Measurements from ENCODE around the gene CCDC170.

- TF ChIP-seq EZH2 (IDR thresholded peaks at IDR 0.05; ENCODE audit: borderline replicate concordance, low read length) (no peak), CTCF (conservative IDR thresholded peaks at IDR 0.05 in 1 of 2, IDR thresholded peaks at IDR 0.05 in 1 of 2; ENCODE audit: extremely low read depth in 1 of 2, insufficient read depth in 1 of 2, low read depth in 1 of 2, low read length in 2 of 2) (no peak)
These were observed 72.7 kb downstream of the CCDC170 start for GRCh38 chr6:151566557-151566956.

Data from mammary epithelial cell (primary cell).